Loucy (cell line): ENCODE results near the gene MRNIP.

Source experiments
- H2AFZ ChIP-seq: fragments of 200-600 bp; sonication (generic); 2 replicates; pipeline ENCODE4 v1.6.0; 2016; ENCODE audit warnings: antibody characterized with exemption, mild to moderate bottlenecking, low read length, moderate library complexity
- H3F3A ChIP-seq: fragments of 200-600 bp; 2 replicates; pipeline ENCODE4 v1.6.0; 2016; ENCODE audit warnings: antibody characterized with exemption, low read depth, mild to moderate bottlenecking
- H3K27me3 ChIP-seq: fragments of 200-600 bp; sonication (generic); 2 replicates; pipeline ENCODE4 v1.6.1; 2014; ENCODE audit warnings: low read length, mild to moderate bottlenecking; ENCODE audit not compliant: insufficient read depth, poor library complexity, severe bottlenecking
- H3K36me3 ChIP-seq: fragments of 200-600 bp; sonication (generic); 2 replicates; pipeline ENCODE4 v1.6.1; 2016; ENCODE audit warnings: low read length; ENCODE audit not compliant: insufficient read depth
- H3K4me1 ChIP-seq: fragments of 200-600 bp; sonication (generic); 2 replicates; pipeline ENCODE4 v1.5.1; 2014; ENCODE audit warnings: low read length, mild to moderate bottlenecking; ENCODE audit not compliant: insufficient read depth, poor library complexity, severe bottlenecking
- H3K4me2 ChIP-seq: fragments of 200-600 bp; sonication (generic); 2 replicates; pipeline ENCODE4 v1.6.0; 2014; ENCODE audit warnings: antibody characterized with exemption, low read length, low read depth, mild to moderate bottlenecking; ENCODE audit not compliant: poor library complexity, severe bottlenecking
- H3K4me3 ChIP-seq: fragments of 200-600 bp; sonication (generic); 2 replicates; pipeline ENCODE4 v1.5.1; 2014; ENCODE audit warnings: low read length, mild to moderate bottlenecking, mixed read lengths; ENCODE audit not compliant: poor library complexity, severe bottlenecking
- H3K79me2 ChIP-seq: fragments of 200-600 bp; sonication (generic); 2 replicates; pipeline ENCODE4 v1.6.1; 2014; ENCODE audit warnings: low read length; ENCODE audit not compliant: insufficient read depth
- H3K9ac ChIP-seq: fragments of 200-600 bp; sonication (generic); 2 replicates; pipeline ENCODE4 v1.6.0; 2014; ENCODE audit warnings: mild to moderate bottlenecking, low read depth, low read length, moderate library complexity; ENCODE audit not compliant: poor library complexity, severe bottlenecking
- H3K9me2 ChIP-seq: fragments of 200-600 bp; sonication (generic); replicated peaks from 2 replicates; pipeline ENCODE4 v1.6.1; 2016; ENCODE audit warnings: low read depth, low read length, mixed read lengths
- H3K9me3 ChIP-seq: fragments of 200-600 bp; sonication (generic); 2 replicates; pipeline ENCODE4 v1.6.1; 2014; ENCODE audit warnings: mild to moderate bottlenecking, antibody characterized with exemption, low read length, low read depth; ENCODE audit not compliant: insufficient read depth
- H4K20me1 ChIP-seq: fragments of 200-600 bp; sonication (generic); 2 replicates; pipeline ENCODE4 v1.6.0; 2014; ENCODE audit warnings: antibody characterized with exemption, low read length, mild to moderate bottlenecking; ENCODE audit not compliant: insufficient read depth, poor library complexity, severe bottlenecking
- CTCF ChIP-seq: fragments of 200-600 bp; sonication (generic); conservative IDR thresholded peaks from 2 replicates; pipeline ENCODE4 v1.5.1; 2014; ENCODE audit warnings: mild to moderate bottlenecking, antibody characterized with exemption, low read length
- EZH2phosphoT487 ChIP-seq: fragments of 200-600 bp; IDR thresholded peaks from 2 replicates; pipeline ENCODE4 v1.6.1; 2018; ENCODE audit warnings: antibody characterized with exemption, mild to moderate bottlenecking, moderate library complexity, borderline replicate concordance

The MRNIP gene

GRCh38 chr5:179901462-179901861 lies 42.8 kb upstream of the MRNIP start:
- no peaks in the 10 kb centered on the region for H3K27me3 ChIP-seq
- H3K9ac ChIP-seq: no peak overlapping the region
- no peaks in the 10 kb centered on the region for H3K9me3 ChIP-seq
- no peaks in the 10 kb centered on the region for H3F3A ChIP-seq
- no peaks in the 10 kb centered on the region for H3K9me2 ChIP-seq
- H4K20me1 ChIP-seq: no peaks in the 10 kb centered on the region
- no peak overlapping the region for H3K4me3 ChIP-seq
- no peak overlapping the region for H3K4me2 ChIP-seq
- no peak for TF ChIP-seq EZH2phosphoT487
- peaks cover 7% of the 10 kb centered on the region for H3K4me1 ChIP-seq
- H2AFZ ChIP-seq: no peak overlapping the region
- H3K36me3 ChIP-seq: peaks cover 9% of the 10 kb centered on the region; the same call in 1 of the 2 replicates
- peaks cover 20% of the 10 kb centered on the region for H3K79me2 ChIP-seq

DNA sequence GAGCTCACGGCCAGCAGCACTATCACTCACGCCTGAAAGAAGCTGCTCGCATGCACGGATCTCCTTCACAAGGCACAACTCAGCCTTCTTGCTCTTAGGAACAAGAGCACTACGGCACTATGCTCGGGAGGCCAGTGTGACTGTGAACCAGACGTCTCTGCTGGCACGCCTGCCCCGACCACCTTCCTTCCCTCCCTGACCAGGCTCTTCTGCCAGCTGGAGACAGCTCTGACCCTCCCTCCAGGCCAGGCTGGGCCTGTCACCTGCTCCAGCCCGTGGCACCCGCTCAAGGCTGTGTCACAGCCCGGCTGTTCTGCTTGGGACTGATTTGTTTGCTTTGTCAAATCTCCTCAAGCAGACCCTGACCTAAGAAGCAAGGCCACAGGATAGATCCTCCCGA lies 42.1 kb upstream of the MRNIP start:
- Histone ChIP-seq H3K9ac (no peak overlapping the region), H4K20me1 (no peaks in the 10 kb centered on the region), H3K27me3 (no peaks in the 10 kb centered on the region), H3K9me3 (no peaks in the 10 kb centered on the region), H3K36me3 (peaks cover 9% of the 10 kb centered on the region; the same call in 1 of the 2 replicates), H3K9me2 (no peaks in the 10 kb centered on the region), H3K79me2 (peaks cover 13% of the 10 kb centered on the region; the same call in 1 of the 2 replicates), H3K4me3 (no peak overlapping the region), H3F3A (no peaks in the 10 kb centered on the region), H2AFZ (no peak overlapping the region), H3K4me1 (peaks cover 1% of the 10 kb centered on the region), H3K4me2 (no peak overlapping the region)
- TF ChIP-seq EZH2phosphoT487: no peak
- TF ChIP-seq CTCF: no peak

- H3K36me3 ChIP-seq: peaks cover 9% of the 10 kb centered on the region; the same call in 1 of the 2 replicates
- H2AFZ ChIP-seq: no peak overlapping the region
- no peaks in the 10 kb centered on the region for H3K4me1 ChIP-seq
- H3K9ac ChIP-seq: no peak overlapping the region
- no peaks in the 10 kb centered on the region for H3K27me3 ChIP-seq
- H3K4me2 ChIP-seq: no peak overlapping the region
- TF ChIP-seq CTCF (no peak), EZH2phosphoT487 (no peak)
- no peaks in the 10 kb centered on the region for H3K9me2 ChIP-seq
- H3K9me3 ChIP-seq: no peaks in the 10 kb centered on the region
- H4K20me1 ChIP-seq: no peaks in the 10 kb centered on the region
- H3K4me3 ChIP-seq: no peak overlapping the region
- no peaks in the 10 kb centered on the region for H3F3A ChIP-seq
- H3K79me2 ChIP-seq: peaks cover 8% of the 10 kb centered on the region; the same call in 1 of the 2 replicates
These were observed 41.6 kb upstream of the MRNIP start for GRCh38 chr5:179900206-179900605.

DNA sequence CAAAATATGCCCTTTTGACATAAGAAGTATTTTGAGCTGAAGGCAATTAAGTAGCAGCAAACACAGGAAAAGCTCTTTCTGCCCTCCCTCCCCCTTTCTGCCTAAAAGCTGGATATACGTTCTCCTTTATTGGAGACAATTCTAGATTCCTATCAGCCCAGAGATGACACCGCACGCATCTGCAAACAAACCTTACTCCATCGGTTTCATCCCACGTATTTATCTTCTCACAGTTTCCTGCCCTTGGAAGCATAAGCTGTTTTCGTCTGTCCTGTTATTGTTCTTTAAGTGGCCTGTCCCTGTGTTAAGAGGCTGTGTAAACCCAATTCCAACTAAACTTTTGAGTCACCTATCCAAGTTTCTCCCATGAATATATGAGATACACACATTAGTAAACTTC lies 37.2 kb upstream of the MRNIP start:
- H2AFZ ChIP-seq: no peak overlapping the region
- H3K9me3 ChIP-seq: no peaks in the 10 kb centered on the region
- no peak for TF ChIP-seq CTCF
- H3K9ac ChIP-seq: no peak overlapping the region
- no peaks in the 10 kb centered on the region for H4K20me1 ChIP-seq
- H3K79me2 ChIP-seq: no peaks in the 10 kb centered on the region
- no peak overlapping the region for H3K4me3 ChIP-seq
- H3K36me3 ChIP-seq: peaks cover 23% of the 10 kb centered on the region; the same call in 1 of the 2 replicates
- no peaks in the 10 kb centered on the region for H3F3A ChIP-seq
- no peaks in the 10 kb centered on the region for H3K27me3 ChIP-seq
- H3K4me2 ChIP-seq: no peak overlapping the region
- H3K9me2 ChIP-seq: no peaks in the 10 kb centered on the region
- no peaks in the 10 kb centered on the region for H3K4me1 ChIP-seq
